HepG2 (cell line): ENCODE measurements around the gene GBX1. TPM values are rescaled to one million over a fixed set of nuclear protein-coding genes. Genes with fewer than 3 reads are reported as not detected.

Experiments used
- AFF4 ChIP-seq: sonication (generic); formaldehyde crosslinking; IDR thresholded peaks from 2 replicates; pipeline ENCODE4 v1.4.0; 2020; ENCODE audit warnings: missing genetic modification reagents
- DR1 ChIP-seq: sonication (generic); formaldehyde crosslinking; IDR thresholded peaks from 2 replicates; pipeline ENCODE4 v1.8.0; 2021; ENCODE audit warnings: mild to moderate bottlenecking, missing genetic modification reagents, inconsistent platforms
- FOXO4 ChIP-seq: sonication (generic); formaldehyde crosslinking; conservative IDR thresholded peaks from 2 replicates; pipeline ENCODE4 v1.8.1; 2023; ENCODE audit warnings: missing genetic modification reagents
- HOXA9 ChIP-seq: sonication (generic); formaldehyde crosslinking; IDR thresholded peaks from 2 replicates; pipeline ENCODE4 v1.8.1; 2022; ENCODE audit warnings: missing genetic modification reagents, mild to moderate bottlenecking, moderate library complexity, borderline replicate concordance
- HOXD1 ChIP-seq: sonication (generic); formaldehyde crosslinking; IDR thresholded peaks from 2 replicates; pipeline ENCODE4 v1.5.0; 2020; ENCODE audit warnings: missing genetic modification reagents
- KDM2A ChIP-seq: sonication (generic); formaldehyde crosslinking; IDR thresholded peaks from 2 replicates; pipeline ENCODE4 v1.4.0; 2020; ENCODE audit warnings: low read depth, missing genetic modification reagents, borderline replicate concordance
- MAZ ChIP-seq, 2 experiments: sonication (generic) in 1 of 2; formaldehyde crosslinking in 1 of 2; IDR thresholded peaks; 2 replicates each; pipeline versions ENCODE4 v1.5.0 to v1.6.1; 2012 to 2020; ENCODE audit warnings: low read depth in 2 of 2, mild to moderate bottlenecking in 2 of 2, borderline replicate concordance in 1 of 2, improper control_type of control experiment in 1 of 2, low read length in 1 of 2, missing genetic modification reagents in 1 of 2, moderate library complexity in 1 of 2
- PCBP2 ChIP-seq: fragments of 200-400 bp; formaldehyde crosslinking; optimal IDR thresholded peaks from 2 replicates; pipeline ENCODE3; 2018; ENCODE audit warnings: low read length, low read depth; ENCODE audit not compliant: poor library complexity, severe bottlenecking
- RBM22 ChIP-seq: fragments of 200-400 bp; formaldehyde crosslinking; optimal IDR thresholded peaks from 2 replicates; pipeline ENCODE3; 2017; ENCODE audit warnings: mild to moderate bottlenecking, low read length, moderate library complexity
- SIX1 ChIP-seq: sonication (generic); formaldehyde crosslinking; IDR thresholded peaks from 2 replicates; pipeline ENCODE4 v1.4.0; 2020; ENCODE audit warnings: missing genetic modification reagents, borderline replicate concordance
- SMARCE1 ChIP-seq: fragments of 450-650 bp; IDR thresholded peaks from 2 replicates; pipeline ENCODE4 v1.6.1; 2017; ENCODE audit warnings: borderline replicate concordance
- SOX5 ChIP-seq: IDR thresholded peaks from 2 replicates; pipeline ENCODE4 v1.6.1; 2016; ENCODE audit warnings: borderline replicate concordance
- ZMYM2 ChIP-seq: sonication (generic); formaldehyde crosslinking; IDR thresholded peaks from 2 replicates; pipeline ENCODE4 v1.8.0; 2022; ENCODE audit warnings: mild to moderate bottlenecking, missing genetic modification reagents
- ZNF230 ChIP-seq: sonication (generic); formaldehyde crosslinking; IDR thresholded peaks from 2 replicates; pipeline ENCODE4 v1.4.0; 2020; ENCODE audit warnings: mild to moderate bottlenecking, missing genetic modification reagents
- ZNF264 ChIP-seq: sonication (generic); formaldehyde crosslinking; IDR thresholded peaks from 2 replicates; pipeline ENCODE4 v1.4.0; 2020; ENCODE audit warnings: missing genetic modification reagents
- ZNF354B ChIP-seq: sonication (generic); formaldehyde crosslinking; IDR thresholded peaks from 2 replicates; pipeline ENCODE4 v1.8.0; 2022; ENCODE audit warnings: mild to moderate bottlenecking, missing genetic modification reagents
- ZNF431 ChIP-seq: sonication (generic); formaldehyde crosslinking; IDR thresholded peaks from 2 replicates; pipeline ENCODE4 v1.9.0; 2022; ENCODE audit warnings: missing genetic modification reagents, low read depth, mild to moderate bottlenecking, borderline replicate concordance
- ZNF530 ChIP-seq: sonication (generic); formaldehyde crosslinking; IDR thresholded peaks from 2 replicates; pipeline ENCODE4 v1.5.0; 2020; ENCODE audit warnings: low read depth, mild to moderate bottlenecking, missing genetic modification reagents
- ZNF557 ChIP-seq: sonication (generic); formaldehyde crosslinking; IDR thresholded peaks from 2 replicates; pipeline ENCODE4 v1.4.0; 2020; ENCODE audit warnings: missing genetic modification reagents
- ZNF839 ChIP-seq: sonication (generic); formaldehyde crosslinking; IDR thresholded peaks from 2 replicates; pipeline ENCODE4 v1.4.0; 2020; ENCODE audit warnings: missing genetic modification reagents, mild to moderate bottlenecking, borderline replicate concordance
- ZNF891 ChIP-seq: sonication (generic); formaldehyde crosslinking; IDR thresholded peaks from 2 replicates; pipeline ENCODE4 v1.5.0; 2020; ENCODE audit warnings: mild to moderate bottlenecking, missing genetic modification reagents
- ZSCAN21 ChIP-seq: sonication (generic); formaldehyde crosslinking; IDR thresholded peaks from 2 replicates; pipeline ENCODE4 v1.8.0; 2022; ENCODE audit warnings: mild to moderate bottlenecking, missing genetic modification reagents, moderate library complexity, borderline replicate concordance
- polyA plus RNA-seq, 8 experiments: library from polyadenylated mRNA; depleted of rRNA in 3 of 8; stranded (reverse) in 7 of 8; unstranded in 1 of 8; fragments of >200 nt; fragmentation: Illumina TruSeq in 4 of 8; extraction: Trizol in 4 of 8; gene quantifications; 2 replicates each; pipeline versions ENCODE4 v1.2.1 to v1.2.3, GENCODE V29; 2011 to 2016; ENCODE audit warnings: low read depth in 4 of 8, missing spikeins in 1 of 8, mixed read lengths in 1 of 8; ENCODE audit not compliant: insufficient read depth in 1 of 8
- total RNA-seq, 5 experiments: library from RNA; depleted of rRNA; stranded (reverse); fragments of >200 nt; fragmentation: Illumina TruSeq; extraction: Trizol; gene quantifications; 2 replicates each; pipeline ENCODE4 v1.2.3, GENCODE V29; 2016; ENCODE audit warnings: low read depth in 1 of 5

GBX1 gene
- total and polyA plus RNA-seq, 2 of the 13 experiments (the other 11 are each of a cell fraction or from before 2014, with no cell fraction given), result not detected

DNA sequence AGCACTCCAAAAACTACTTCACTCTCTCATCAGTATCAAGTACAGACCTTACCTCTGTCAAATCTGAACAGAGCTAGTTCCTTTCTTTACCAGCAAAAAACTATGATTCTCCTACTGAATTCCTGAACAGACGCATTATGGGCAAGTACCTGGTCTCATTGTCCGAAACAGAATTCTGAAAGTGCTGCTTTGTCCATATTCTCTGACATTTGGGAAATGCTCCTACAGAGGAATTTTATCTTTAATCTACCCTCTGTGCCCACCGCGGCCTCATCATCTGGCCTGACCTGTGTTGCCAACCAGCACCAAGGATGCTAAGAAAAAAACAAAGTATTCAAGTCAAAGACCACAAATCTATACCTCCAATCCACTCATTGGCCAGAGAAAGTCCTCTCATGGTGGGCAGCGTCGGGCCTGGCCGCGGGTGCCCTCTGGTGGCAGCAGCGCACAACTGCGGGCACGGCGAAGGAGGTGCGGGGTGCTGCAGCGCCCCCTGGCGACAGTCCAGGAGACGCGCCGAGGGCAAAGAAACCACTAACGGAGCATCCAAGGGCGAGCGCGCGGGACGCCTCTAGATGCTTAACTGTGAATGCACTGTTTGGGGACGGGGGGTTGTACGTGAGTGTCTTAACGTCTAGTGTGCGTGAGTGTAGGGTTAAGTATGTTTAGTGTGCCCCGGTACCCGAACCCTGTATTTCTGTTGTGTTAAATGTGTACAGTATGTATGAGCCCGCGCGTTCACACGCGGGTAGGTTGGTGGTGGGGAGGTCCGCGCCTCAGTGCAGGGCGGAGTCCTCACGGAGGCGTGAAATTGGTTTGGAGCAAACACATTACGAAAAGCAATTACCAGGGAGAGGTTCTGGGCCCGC lies 5.0 kb upstream of the GBX1 start (continued):
- peak; percentile 94 for TF ChIP-seq KDM2A (CRISPR knock-in tag)
- TF ChIP-seq ZNF264 (CRISPR knock-in tag), result no peak
- TF ChIP-seq MAZ (IDR thresholded peaks at IDR 0.05; ENCODE audit: borderline replicate concordance, low read depth, low read length), result no peak
- no peak for TF ChIP-seq MAZ (CRISPR knock-in tag; IDR thresholded peaks at IDR 0.05; ENCODE audit: low read depth)
- no peak for TF ChIP-seq SMARCE1
- no peak for TF ChIP-seq PCBP2
- TF ChIP-seq ZNF530 (CRISPR knock-in tag), result no peak
- TF ChIP-seq ZNF431, result no peak
- no peak for TF ChIP-seq ZNF557
- no peak for TF ChIP-seq FOXO4
- no peak for TF ChIP-seq ZNF354B
- TF ChIP-seq AFF4 (CRISPR knock-in tag), result no peak
- TF ChIP-seq SIX1 (CRISPR knock-in tag), result no peak
- TF ChIP-seq HOXD1 (CRISPR knock-in tag), result no peak
- no peak for TF ChIP-seq DR1 (CRISPR knock-in tag)
- no peak for TF ChIP-seq SOX5
- TF ChIP-seq HOXA9, result no peak
- TF ChIP-seq ZNF891 (CRISPR knock-in tag), result 0 out of 2 replicates have a peak, but pooled peaks have one; percentile 42
- no peak for TF ChIP-seq ZNF839 (CRISPR knock-in tag)
- no peak for TF ChIP-seq ZMYM2 (CRISPR knock-in tag)
- TF ChIP-seq ZNF230 (CRISPR knock-in tag), result no peak
- no peak for TF ChIP-seq RBM22
- no peak for TF ChIP-seq ZSCAN21 (CRISPR knock-in tag)
